Measurements from ENCODE around the gene TBL1X. TPM values are rescaled to one million over a fixed set of nuclear protein-coding genes. Genes with fewer than 3 reads are reported as not detected.
A peak's percentile ranks its signal among the peaks of the same experiment; 100 is the strongest.

TBL1X gene
- polyA plus RNA-seq, 3 donors = 12.5 to 19.5 (median 13.8) TPM

GRCh38 chrX:9482408-9482807 lies 17.6 kb downstream of the TBL1X start:
- peaks cover 0 to 26% of the 10 kb centered on the region in 2 donors for H3K27me3 ChIP-seq (ENCODE audit: control insufficient read depth in 2 of 2, insufficient read depth in 2 of 2, low read length in 2 of 2)
- no peak overlapping the region for H2AFZ ChIP-seq (ENCODE audit: insufficient read depth, low read depth, low read length, poor library complexity, severe bottlenecking)
- no CpG with 5 or more reads among the region's 2 CpGs for WGBS (ENCODE audit: insufficient coverage)
- H3K36me3 ChIP-seq (replicated peaks in 1 of 2; ENCODE audit: control insufficient read depth in 1 of 2, insufficient read depth in 2 of 2, low read length in 2 of 2) = peaks cover 0 to 14% of the 10 kb centered on the region in 2 donors
- Mint-ChIP-seq H3K36me3 (peaks cover 31 to 39% of the 10 kb centered on the region in 2 donors), H3K4me1 (peaks cover 14% of the 10 kb centered on the region), H3K9me3 (peaks cover 0 to 6% (median 0%) of the 10 kb centered on the region in 7 donors), H3K27ac (no peak overlapping the region), H3K4me3 (no peak overlapping the region), H3K27me3 (ENCODE audit: low read depth in 3 of 3) (peaks cover 0 to 44% (median 1%) of the 10 kb centered on the region in 3 donors)
- peaks cover 39% of the 10 kb centered on the region for H3K79me2 ChIP-seq (ENCODE audit: insufficient read depth, low read length)
- intact Hi-C loops (cut with micrococcal nuclease) = no loop called here
- H3K9ac ChIP-seq (ENCODE audit: insufficient read depth, low read length, poor library complexity, severe bottlenecking) = no peak overlapping the region
- peaks cover 100% of the 10 kb centered on the region for H4K20me1 ChIP-seq (ENCODE audit: insufficient read depth, low read length)
- no peak overlapping the region for H3K4me3 ChIP-seq (replicated peaks in 1 of 3; ENCODE audit: low read depth in 2 of 3, low read length in 3 of 3)
- peaks cover 0 to 5% of the 10 kb centered on the region in 2 donors for H3K4me1 ChIP-seq (ENCODE audit: control insufficient read depth in 1 of 2, insufficient read depth in 2 of 2, low read length in 2 of 2)
- DNase-seq = no peak
- H3K27ac ChIP-seq (ENCODE audit: low read depth in 1 of 2, low read length in 2 of 2) = no peak overlapping the region
- no peak overlapping the region for H3K4me2 ChIP-seq (replicated peaks; ENCODE audit: extremely low read depth, low read length, poor library complexity, severe bottlenecking)
- no peaks in the 10 kb centered on the region for H3K9me3 ChIP-seq (replicated peaks in 1 of 2; ENCODE audit: control insufficient read depth in 1 of 2, insufficient read depth in 1 of 2, low read length in 2 of 2)
- TF ChIP-seq, protein P1, sequence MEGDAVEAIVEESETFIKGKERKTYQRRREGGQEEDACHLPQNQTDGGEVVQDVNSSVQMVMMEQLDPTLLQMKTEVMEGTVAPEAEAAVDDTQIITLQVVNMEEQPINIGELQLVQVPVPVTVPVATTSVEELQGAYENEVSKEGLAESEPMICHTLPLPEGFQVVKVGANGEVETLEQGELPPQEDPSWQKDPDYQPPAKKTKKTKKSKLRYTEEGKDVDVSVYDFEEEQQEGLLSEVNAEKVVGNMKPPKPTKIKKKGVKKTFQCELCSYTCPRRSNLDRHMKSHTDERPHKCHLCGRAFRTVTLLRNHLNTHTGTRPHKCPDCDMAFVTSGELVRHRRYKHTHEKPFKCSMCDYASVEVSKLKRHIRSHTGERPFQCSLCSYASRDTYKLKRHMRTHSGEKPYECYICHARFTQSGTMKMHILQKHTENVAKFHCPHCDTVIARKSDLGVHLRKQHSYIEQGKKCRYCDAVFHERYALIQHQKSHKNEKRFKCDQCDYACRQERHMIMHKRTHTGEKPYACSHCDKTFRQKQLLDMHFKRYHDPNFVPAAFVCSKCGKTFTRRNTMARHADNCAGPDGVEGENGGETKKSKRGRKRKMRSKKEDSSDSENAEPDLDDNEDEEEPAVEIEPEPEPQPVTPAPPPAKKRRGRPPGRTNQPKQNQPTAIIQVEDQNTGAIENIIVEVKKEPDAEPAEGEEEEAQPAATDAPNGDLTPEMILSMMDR (IDR thresholded peaks at IDR 0.05) = no peak

- H2AFZ ChIP-seq (ENCODE audit: insufficient read depth, low read depth, low read length, poor library complexity, severe bottlenecking) = no peak overlapping the region
- H3K27ac Mint-ChIP-seq = peak overlapping the region in 1 of 7 donors; percentile 21
- TF ChIP-seq, protein P1 (IDR thresholded peaks at IDR 0.05) = no peak
- peaks cover 0 to 25% of the 10 kb centered on the region in 2 donors for H3K27me3 ChIP-seq (ENCODE audit: control insufficient read depth in 2 of 2, insufficient read depth in 2 of 2, low read length in 2 of 2)
- H3K4me1 Mint-ChIP-seq = peaks cover 17% of the 10 kb centered on the region
- H3K4me3 Mint-ChIP-seq = no peak overlapping the region
- no peak overlapping the region for H3K4me3 ChIP-seq (replicated peaks in 1 of 3; ENCODE audit: low read depth in 2 of 3, low read length in 3 of 3)
- H3K36me3 Mint-ChIP-seq = peaks cover 31 to 37% of the 10 kb centered on the region in 2 donors
- H3K4me2 ChIP-seq (replicated peaks; ENCODE audit: extremely low read depth, low read length, poor library complexity, severe bottlenecking) = no peak overlapping the region
- H3K9me3 Mint-ChIP-seq = peaks cover 0 to 6% (median 0%) of the 10 kb centered on the region in 7 donors
- peaks cover 38% of the 10 kb centered on the region for H3K79me2 ChIP-seq (ENCODE audit: insufficient read depth, low read length)
- intact Hi-C loops (cut with micrococcal nuclease) = no loop called here
- H3K4me1 ChIP-seq (ENCODE audit: control insufficient read depth in 1 of 2, insufficient read depth in 2 of 2, low read length in 2 of 2) = peaks cover 0 to 5% of the 10 kb centered on the region in 2 donors
- no peak for DNase-seq
- H3K27me3 Mint-ChIP-seq (ENCODE audit: low read depth in 3 of 3) = peaks cover 0 to 41% (median 1%) of the 10 kb centered on the region in 3 donors
- WGBS (ENCODE audit: insufficient coverage) = no CpG with 5 or more reads among the region's 3 CpGs
- peaks cover 100% of the 10 kb centered on the region for H4K20me1 ChIP-seq (ENCODE audit: insufficient read depth, low read length)
- no peak overlapping the region for H3K9ac ChIP-seq (ENCODE audit: insufficient read depth, low read length, poor library complexity, severe bottlenecking)
- H3K9me3 ChIP-seq (replicated peaks in 1 of 2; ENCODE audit: control insufficient read depth in 1 of 2, insufficient read depth in 1 of 2, low read length in 2 of 2) = no peaks in the 10 kb centered on the region
- H3K36me3 ChIP-seq (replicated peaks in 1 of 2; ENCODE audit: control insufficient read depth in 1 of 2, insufficient read depth in 2 of 2, low read length in 2 of 2) = peaks cover 0 to 14% of the 10 kb centered on the region in 2 donors
- no peak overlapping the region for H3K27ac ChIP-seq (ENCODE audit: low read depth in 1 of 2, low read length in 2 of 2)
Observed at GRCh38 chrX:9482837-9483236, 18.0 kb downstream of the TBL1X start.
